SK-N-SH treated with all-trans-retinoic acid at 6 μM for 48 hours (cell line): ENCODE results near the gene KCNG2.

ENCODE experiments used
- ATAC-seq: fragments of 200-7000 bp; cut with Tn5 transposase; 3 replicates; pipeline ENCODE4 v1.9.1; 2020; ENCODE audit warnings: mild to moderate bottlenecking, moderate library complexity
- ARNTL ChIP-seq: fragments of 450-650 bp; formaldehyde crosslinking; IDR thresholded peaks from 2 replicates; pipeline ENCODE4 v1.5.0; 2020; ENCODE audit warnings: low read depth, mild to moderate bottlenecking, moderate library complexity, borderline replicate concordance
- BACH2 ChIP-seq: fragments of 250-450 bp; sonication (Bioruptor Pico); IDR thresholded peaks from 2 replicates; pipeline ENCODE4 v1.9.0; 2021; ENCODE audit warnings: mild to moderate bottlenecking, borderline replicate concordance
- CSDC2 ChIP-seq: fragments of 250-450 bp; sonication (Bioruptor Pico); IDR thresholded peaks from 2 replicates; pipeline ENCODE4 v1.5.0; 2020; ENCODE audit warnings: mild to moderate bottlenecking, moderate library complexity
- GLIS3 ChIP-seq: fragments of 250-450 bp; sonication (Bioruptor Pico); IDR thresholded peaks from 2 replicates; pipeline ENCODE4 v1.5.0; 2020; ENCODE audit warnings: mild to moderate bottlenecking, moderate library complexity
- ISL1 ChIP-seq: fragments of 250-450 bp; sonication (Bioruptor Pico); IDR thresholded peaks from 2 replicates; pipeline ENCODE4 v2.1.2; 2022; ENCODE audit warnings: mild to moderate bottlenecking, moderate library complexity
- OSR1 ChIP-seq: fragments of 250-450 bp; sonication (Bioruptor Pico); IDR thresholded peaks from 2 replicates; pipeline ENCODE4 v1.8.0; 2022; ENCODE audit warnings: moderate library complexity, mild to moderate bottlenecking, inconsistent platforms
- PPARA ChIP-seq: fragments of 250-450 bp; sonication (Bioruptor Pico); IDR thresholded peaks from 2 replicates; pipeline ENCODE4 v1.5.0; 2020; ENCODE audit warnings: mild to moderate bottlenecking, borderline replicate concordance
- RARB ChIP-seq: fragments of 250-450 bp; sonication (Bioruptor Pico); IDR thresholded peaks from 2 replicates; pipeline ENCODE4 v1.8.0; 2021; ENCODE audit warnings: mild to moderate bottlenecking, moderate library complexity
- SNAI2 ChIP-seq: fragments of 250-450 bp; sonication (Bioruptor Pico); IDR thresholded peaks from 2 replicates; pipeline ENCODE4 v1.5.0; 2020; ENCODE audit warnings: mild to moderate bottlenecking, moderate library complexity
- TCF4 ChIP-seq: fragments of 250-450 bp; sonication (Bioruptor Pico); IDR thresholded peaks from 2 replicates; pipeline ENCODE4 v1.8.0; 2021; ENCODE audit warnings: mild to moderate bottlenecking, moderate library complexity, borderline replicate concordance
- TOX ChIP-seq: fragments of 250-450 bp; sonication (Bioruptor Pico); IDR thresholded peaks from 2 replicates; pipeline ENCODE4 v1.8.0; 2021; ENCODE audit warnings: mild to moderate bottlenecking, moderate library complexity, borderline replicate concordance
- ZC3H10 ChIP-seq: fragments of 250-450 bp; sonication (Bioruptor Pico); IDR thresholded peaks from 2 replicates; pipeline ENCODE4 v1.5.1; 2021; ENCODE audit warnings: mild to moderate bottlenecking, moderate library complexity
- ZFP3 ChIP-seq: fragments of 250-450 bp; sonication (Bioruptor Pico); IDR thresholded peaks from 2 replicates; pipeline ENCODE4 v1.5.0; 2020; ENCODE audit warnings: mild to moderate bottlenecking, moderate library complexity
- ZFP30 ChIP-seq: fragments of 450-650 bp; formaldehyde crosslinking; IDR thresholded peaks from 2 replicates; pipeline ENCODE4 v1.5.0; 2022; ENCODE audit warnings: mild to moderate bottlenecking, moderate library complexity
- ZNF565 ChIP-seq: fragments of 450-650 bp; formaldehyde crosslinking; conservative IDR thresholded peaks from 2 replicates; pipeline ENCODE4 v1.5.0; 2020; ENCODE audit warnings: low read depth, mild to moderate bottlenecking, moderate library complexity
- ZNF70 ChIP-seq: fragments of 450-650 bp; formaldehyde crosslinking; IDR thresholded peaks from 2 replicates; pipeline ENCODE4 v1.5.0; 2020; ENCODE audit warnings: mild to moderate bottlenecking, moderate library complexity
- ZNF8 ChIP-seq: fragments of 450-650 bp; formaldehyde crosslinking; IDR thresholded peaks from 2 replicates; pipeline ENCODE4 v1.5.0; 2020; ENCODE audit warnings: mild to moderate bottlenecking, moderate library complexity
- TF ChIP-seq, protein P1 (sequence below): fragments of 250-450 bp; sonication (Bioruptor Pico); IDR thresholded peaks from 2 replicates; pipeline ENCODE4 v1.8.0; 2021; ENCODE audit warnings: low read depth, mild to moderate bottlenecking, moderate library complexity, borderline replicate concordance
- TF ChIP-seq, protein P2 (sequence below): fragments of 250-450 bp; sonication (Bioruptor Pico); IDR thresholded peaks from 2 replicates; pipeline ENCODE4 v1.5.0; 2020; ENCODE audit warnings: mild to moderate bottlenecking, moderate library complexity
- TF ChIP-seq, protein P3 (sequence below): fragments of 250-450 bp; sonication (Bioruptor Pico); IDR thresholded peaks from 2 replicates; pipeline ENCODE4 v1.8.0; 2020; ENCODE audit warnings: mild to moderate bottlenecking, moderate library complexity, borderline replicate concordance
- TF ChIP-seq, protein P4 (sequence below): fragments of 250-450 bp; sonication (Bioruptor Pico); IDR thresholded peaks from 2 replicates; pipeline ENCODE4 v1.5.1; 2021; ENCODE audit warnings: mild to moderate bottlenecking, moderate library complexity
- TF ChIP-seq, protein P5 (sequence below): fragments of 250-450 bp; sonication (Bioruptor Pico); IDR thresholded peaks from 2 replicates; pipeline ENCODE4 v1.5.1; 2020; ENCODE audit warnings: low read depth, mild to moderate bottlenecking, moderate library complexity

The KCNG2 gene

DNA sequence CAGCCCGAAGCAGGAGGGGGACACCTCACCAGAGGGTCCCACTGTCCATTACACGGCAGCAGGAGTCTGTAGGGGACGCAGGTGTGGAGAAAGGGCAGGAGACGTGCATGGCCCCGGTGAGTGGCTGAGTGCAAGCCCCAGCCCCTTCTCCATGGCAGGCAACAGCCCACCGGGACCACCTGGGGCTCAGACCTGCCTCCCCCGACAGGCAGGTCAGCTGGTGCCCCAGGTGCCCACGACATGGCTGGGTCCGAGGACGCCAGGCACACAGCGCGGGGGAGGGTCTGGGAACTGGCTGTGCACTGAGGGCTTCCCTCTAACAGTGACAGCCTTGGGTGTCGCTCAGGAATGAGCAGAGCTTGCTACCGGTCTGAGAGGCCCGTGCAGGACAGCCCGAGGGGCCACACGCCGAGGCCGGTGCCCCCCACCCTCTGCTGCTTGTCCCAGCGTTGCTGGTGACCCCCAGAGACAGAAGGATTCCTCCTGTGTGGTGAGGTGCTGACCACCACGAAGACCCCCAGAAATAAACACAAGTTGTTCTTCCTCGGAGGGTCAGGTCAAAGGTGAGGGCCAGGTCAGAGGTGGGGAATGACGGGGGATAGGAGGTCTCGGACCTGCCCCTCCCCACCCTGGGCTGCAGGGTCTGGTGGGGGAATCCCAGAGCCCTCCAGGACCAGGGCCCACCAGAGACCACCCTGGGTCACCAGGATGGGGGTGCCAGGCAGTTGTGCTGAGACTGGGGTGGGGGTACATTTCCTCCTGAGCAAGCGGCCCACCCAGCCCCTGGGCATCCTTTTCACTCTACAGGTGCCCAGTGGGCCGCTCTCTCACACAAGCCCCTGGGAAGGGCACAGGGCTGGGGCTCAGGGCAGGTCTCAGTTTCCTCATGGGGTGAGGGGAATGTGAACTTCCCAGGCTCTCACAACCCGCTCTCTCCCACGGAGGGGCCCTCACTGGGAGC is 103.2 kb downstream of the KCNG2 start:
- TF ChIP-seq CSDC2 (CRISPR knock-in tag): no peak
- no peak for TF ChIP-seq ZNF70 (CRISPR knock-in tag)
- TF ChIP-seq, protein P1, sequence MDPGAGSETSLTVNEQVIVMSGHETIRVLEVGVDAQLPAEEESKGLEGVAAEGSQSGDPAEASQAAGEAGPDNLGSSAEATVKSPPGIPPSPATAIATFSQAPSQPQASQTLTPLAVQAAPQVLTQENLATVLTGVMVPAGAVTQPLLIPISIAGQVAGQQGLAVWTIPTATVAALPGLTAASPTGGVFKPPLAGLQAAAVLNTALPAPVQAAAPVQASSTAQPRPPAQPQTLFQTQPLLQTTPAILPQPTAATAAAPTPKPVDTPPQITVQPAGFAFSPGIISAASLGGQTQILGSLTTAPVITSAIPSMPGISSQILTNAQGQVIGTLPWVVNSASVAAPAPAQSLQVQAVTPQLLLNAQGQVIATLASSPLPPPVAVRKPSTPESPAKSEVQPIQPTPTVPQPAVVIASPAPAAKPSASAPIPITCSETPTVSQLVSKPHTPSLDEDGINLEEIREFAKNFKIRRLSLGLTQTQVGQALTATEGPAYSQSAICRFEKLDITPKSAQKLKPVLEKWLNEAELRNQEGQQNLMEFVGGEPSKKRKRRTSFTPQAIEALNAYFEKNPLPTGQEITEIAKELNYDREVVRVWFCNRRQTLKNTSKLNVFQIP: no peak
- TF ChIP-seq, protein P2, sequence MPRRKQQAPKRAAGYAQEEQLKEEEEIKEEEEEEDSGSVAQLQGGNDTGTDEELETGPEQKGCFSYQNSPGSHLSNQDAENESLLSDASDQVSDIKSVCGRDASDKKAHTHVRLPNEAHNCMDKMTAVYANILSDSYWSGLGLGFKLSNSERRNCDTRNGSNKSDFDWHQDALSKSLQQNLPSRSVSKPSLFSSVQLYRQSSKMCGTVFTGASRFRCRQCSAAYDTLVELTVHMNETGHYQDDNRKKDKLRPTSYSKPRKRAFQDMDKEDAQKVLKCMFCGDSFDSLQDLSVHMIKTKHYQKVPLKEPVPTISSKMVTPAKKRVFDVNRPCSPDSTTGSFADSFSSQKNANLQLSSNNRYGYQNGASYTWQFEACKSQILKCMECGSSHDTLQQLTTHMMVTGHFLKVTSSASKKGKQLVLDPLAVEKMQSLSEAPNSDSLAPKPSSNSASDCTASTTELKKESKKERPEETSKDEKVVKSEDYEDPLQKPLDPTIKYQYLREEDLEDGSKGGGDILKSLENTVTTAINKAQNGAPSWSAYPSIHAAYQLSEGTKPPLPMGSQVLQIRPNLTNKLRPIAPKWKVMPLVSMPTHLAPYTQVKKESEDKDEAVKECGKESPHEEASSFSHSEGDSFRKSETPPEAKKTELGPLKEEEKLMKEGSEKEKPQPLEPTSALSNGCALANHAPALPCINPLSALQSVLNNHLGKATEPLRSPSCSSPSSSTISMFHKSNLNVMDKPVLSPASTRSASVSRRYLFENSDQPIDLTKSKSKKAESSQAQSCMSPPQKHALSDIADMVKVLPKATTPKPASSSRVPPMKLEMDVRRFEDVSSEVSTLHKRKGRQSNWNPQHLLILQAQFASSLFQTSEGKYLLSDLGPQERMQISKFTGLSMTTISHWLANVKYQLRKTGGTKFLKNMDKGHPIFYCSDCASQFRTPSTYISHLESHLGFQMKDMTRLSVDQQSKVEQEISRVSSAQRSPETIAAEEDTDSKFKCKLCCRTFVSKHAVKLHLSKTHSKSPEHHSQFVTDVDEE: no peak
- no peak for TF ChIP-seq ARNTL
- TF ChIP-seq PPARA (CRISPR knock-in tag): no peak
- no peak for TF ChIP-seq BACH2 (CRISPR knock-in tag)
- TF ChIP-seq ZFP3: no peak
- no peak for TF ChIP-seq ZFP30
- TF ChIP-seq OSR1 (CRISPR knock-in tag): no peak
- no peak for TF ChIP-seq SNAI2
- TF ChIP-seq ISL1: no peak
- TF ChIP-seq, protein P3, sequence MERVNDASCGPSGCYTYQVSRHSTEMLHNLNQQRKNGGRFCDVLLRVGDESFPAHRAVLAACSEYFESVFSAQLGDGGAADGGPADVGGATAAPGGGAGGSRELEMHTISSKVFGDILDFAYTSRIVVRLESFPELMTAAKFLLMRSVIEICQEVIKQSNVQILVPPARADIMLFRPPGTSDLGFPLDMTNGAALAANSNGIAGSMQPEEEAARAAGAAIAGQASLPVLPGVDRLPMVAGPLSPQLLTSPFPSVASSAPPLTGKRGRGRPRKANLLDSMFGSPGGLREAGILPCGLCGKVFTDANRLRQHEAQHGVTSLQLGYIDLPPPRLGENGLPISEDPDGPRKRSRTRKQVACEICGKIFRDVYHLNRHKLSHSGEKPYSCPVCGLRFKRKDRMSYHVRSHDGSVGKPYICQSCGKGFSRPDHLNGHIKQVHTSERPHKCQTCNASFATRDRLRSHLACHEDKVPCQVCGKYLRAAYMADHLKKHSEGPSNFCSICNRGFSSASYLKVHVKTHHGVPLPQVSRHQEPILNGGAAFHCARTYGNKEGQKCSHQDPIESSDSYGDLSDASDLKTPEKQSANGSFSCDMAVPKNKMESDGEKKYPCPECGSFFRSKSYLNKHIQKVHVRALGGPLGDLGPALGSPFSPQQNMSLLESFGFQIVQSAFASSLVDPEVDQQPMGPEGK: no peak
- no peak for TF ChIP-seq TCF4
- no peak for TF ChIP-seq GLIS3 (CRISPR knock-in tag)
- TF ChIP-seq ZNF8 (CRISPR knock-in tag): no peak
- no peak for TF ChIP-seq TOX (CRISPR knock-in tag)
- TF ChIP-seq, protein P4, sequence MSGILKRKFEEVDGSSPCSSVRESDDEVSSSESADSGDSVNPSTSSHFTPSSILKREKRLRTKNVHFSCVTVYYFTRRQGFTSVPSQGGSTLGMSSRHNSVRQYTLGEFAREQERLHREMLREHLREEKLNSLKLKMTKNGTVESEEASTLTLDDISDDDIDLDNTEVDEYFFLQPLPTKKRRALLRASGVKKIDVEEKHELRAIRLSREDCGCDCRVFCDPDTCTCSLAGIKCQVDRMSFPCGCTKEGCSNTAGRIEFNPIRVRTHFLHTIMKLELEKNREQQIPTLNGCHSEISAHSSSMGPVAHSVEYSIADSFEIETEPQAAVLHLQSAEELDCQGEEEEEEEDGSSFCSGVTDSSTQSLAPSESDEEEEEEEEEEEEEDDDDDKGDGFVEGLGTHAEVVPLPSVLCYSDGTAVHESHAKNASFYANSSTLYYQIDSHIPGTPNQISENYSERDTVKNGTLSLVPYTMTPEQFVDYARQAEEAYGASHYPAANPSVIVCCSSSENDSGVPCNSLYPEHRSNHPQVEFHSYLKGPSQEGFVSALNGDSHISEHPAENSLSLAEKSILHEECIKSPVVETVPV (CRISPR knock-in tag): no peak
- no peak for TF ChIP-seq ZNF565 (CRISPR knock-in tag)
- no peak for TF ChIP-seq RARB (CRISPR knock-in tag)
- ATAC-seq: no peak

DNA sequence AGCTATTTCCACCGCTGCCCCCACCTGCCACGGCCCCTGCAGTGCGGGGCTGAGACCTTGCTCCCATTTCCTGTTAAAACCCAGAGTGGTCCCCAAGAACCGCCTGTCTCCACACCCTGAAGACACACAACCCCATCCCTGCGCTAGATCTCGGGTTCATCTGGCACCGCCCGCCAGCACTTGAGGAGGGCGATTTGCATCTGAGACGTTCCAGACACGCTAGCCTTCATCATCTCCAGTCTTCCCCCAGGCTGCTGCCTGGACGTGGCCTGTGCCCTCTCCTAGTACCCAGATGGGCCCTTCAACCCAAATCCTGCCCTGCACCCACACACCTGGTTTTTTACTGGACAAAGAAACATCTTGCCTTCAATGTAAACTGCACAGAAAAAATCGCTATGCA is 103.9 kb downstream of the KCNG2 start:
- ATAC-seq: no peak

More for the DNA sequence above, 103.9 kb downstream of the KCNG2 start:
- TF ChIP-seq ZNF565 (CRISPR knock-in tag): no peak
- no peak for TF ChIP-seq CSDC2 (CRISPR knock-in tag)
- TF ChIP-seq GLIS3 (CRISPR knock-in tag): no peak
- no peak for TF ChIP-seq ZC3H10 (CRISPR knock-in tag)
- TF ChIP-seq, protein P5, sequence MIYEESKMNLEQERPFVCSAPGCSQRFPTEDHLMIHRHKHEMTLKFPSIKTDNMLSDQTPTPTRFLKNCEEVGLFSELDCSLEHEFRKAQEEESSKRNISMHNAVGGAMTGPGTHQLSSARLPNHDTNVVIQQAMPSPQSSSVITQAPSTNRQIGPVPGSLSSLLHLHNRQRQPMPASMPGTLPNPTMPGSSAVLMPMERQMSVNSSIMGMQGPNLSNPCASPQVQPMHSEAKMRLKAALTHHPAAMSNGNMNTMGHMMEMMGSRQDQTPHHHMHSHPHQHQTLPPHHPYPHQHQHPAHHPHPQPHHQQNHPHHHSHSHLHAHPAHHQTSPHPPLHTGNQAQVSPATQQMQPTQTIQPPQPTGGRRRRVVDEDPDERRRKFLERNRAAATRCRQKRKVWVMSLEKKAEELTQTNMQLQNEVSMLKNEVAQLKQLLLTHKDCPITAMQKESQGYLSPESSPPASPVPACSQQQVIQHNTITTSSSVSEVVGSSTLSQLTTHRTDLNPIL (CRISPR knock-in tag): no peak
- TF ChIP-seq, protein P2: no peak
- no peak for TF ChIP-seq PPARA (CRISPR knock-in tag)
- no peak for TF ChIP-seq ZNF70 (CRISPR knock-in tag)
